ENCODE data around the gene TRIP4. TPM values are rescaled to one million over a fixed set of nuclear protein-coding genes. Genes with fewer than 3 reads are reported as not detected.

Gene TRIP4
- total RNA-seq, 6 experiments from 2014 or later = 20.7 to 31.5 (median 29.3) TPM

DNA sequence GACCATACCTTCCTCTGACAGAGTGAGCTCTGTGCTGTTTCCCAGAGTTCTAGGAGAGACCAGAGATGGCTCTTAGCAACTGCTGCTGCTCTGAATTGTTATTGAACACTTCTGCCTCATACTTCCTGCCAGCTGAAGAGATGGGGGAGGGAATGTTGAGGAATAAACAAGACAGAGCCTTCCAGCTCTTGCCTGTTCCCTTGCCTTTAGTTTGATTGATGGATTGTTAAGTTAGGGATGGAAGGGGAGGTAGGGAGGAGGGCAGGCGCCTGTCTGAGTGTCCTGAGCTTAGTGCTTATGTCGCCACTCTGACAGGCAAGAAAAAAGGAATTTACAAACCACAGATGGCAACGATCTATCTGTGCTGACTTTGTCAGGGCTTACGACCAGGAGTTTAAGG is 115.6 kb downstream of the TRIP4 start:
- Mint-ChIP-seq H3K36me3 (ENCODE audit: low read depth) (peaks cover 15% of the 10 kb centered on the region), H3K27ac (peak overlapping the region; percentile 94), H3K4me3 (peak overlapping the region; percentile 57), H3K27me3 (ENCODE audit: insufficient read depth) (no peaks in the 10 kb centered on the region), H3K4me1 (ENCODE audit: low read depth) (peaks cover 50% of the 10 kb centered on the region), H3K9me3 (no peaks in the 10 kb centered on the region)
- TF ChIP-seq, protein P1, sequence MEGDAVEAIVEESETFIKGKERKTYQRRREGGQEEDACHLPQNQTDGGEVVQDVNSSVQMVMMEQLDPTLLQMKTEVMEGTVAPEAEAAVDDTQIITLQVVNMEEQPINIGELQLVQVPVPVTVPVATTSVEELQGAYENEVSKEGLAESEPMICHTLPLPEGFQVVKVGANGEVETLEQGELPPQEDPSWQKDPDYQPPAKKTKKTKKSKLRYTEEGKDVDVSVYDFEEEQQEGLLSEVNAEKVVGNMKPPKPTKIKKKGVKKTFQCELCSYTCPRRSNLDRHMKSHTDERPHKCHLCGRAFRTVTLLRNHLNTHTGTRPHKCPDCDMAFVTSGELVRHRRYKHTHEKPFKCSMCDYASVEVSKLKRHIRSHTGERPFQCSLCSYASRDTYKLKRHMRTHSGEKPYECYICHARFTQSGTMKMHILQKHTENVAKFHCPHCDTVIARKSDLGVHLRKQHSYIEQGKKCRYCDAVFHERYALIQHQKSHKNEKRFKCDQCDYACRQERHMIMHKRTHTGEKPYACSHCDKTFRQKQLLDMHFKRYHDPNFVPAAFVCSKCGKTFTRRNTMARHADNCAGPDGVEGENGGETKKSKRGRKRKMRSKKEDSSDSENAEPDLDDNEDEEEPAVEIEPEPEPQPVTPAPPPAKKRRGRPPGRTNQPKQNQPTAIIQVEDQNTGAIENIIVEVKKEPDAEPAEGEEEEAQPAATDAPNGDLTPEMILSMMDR (IDR thresholded peaks at IDR 0.05) = no peak
- peak; percentile 57 for DNase-seq

DNA sequence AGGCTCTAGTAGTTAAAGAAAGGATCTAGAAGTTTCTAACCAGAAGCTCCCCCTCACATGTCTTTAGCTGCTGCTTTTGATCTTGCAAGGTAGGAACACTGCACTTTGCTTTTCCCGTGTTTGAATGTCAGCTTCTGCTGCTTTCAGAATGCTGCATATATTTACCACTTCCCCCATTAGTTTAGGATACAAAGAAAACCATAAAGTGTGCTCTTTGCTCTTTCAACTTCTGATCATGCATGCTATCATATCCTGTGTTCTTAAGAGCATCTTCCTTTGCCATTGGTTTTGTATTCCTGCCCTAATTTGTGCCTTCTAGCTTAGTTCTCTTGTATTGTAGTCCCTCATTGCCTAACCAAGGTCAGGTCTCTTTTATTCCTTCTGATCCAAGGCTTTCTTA is 116.0 kb downstream of the TRIP4 start:
- no peaks in the 10 kb centered on the region for H3K9me3 Mint-ChIP-seq
- H3K36me3 Mint-ChIP-seq (ENCODE audit: low read depth) = peaks cover 15% of the 10 kb centered on the region
- peak overlapping the region; percentile 57; the same call in 1 of the 2 replicates for H3K4me3 Mint-ChIP-seq
- no peak for DNase-seq
- H3K4me1 Mint-ChIP-seq (ENCODE audit: low read depth) = peaks cover 50% of the 10 kb centered on the region
- peak overlapping the region; percentile 94 for H3K27ac Mint-ChIP-seq
- H3K27me3 Mint-ChIP-seq (ENCODE audit: insufficient read depth) = no peaks in the 10 kb centered on the region
- TF ChIP-seq, protein P1 (IDR thresholded peaks at IDR 0.05) = no peak

Other genes starting within 250 kb of the TRIP4 start
- gene SNX22, start 236.1 kb upstream of the TRIP4 start, total RNA-seq (2021; fragmentation: NEBNext Ultra II Directional; extraction: Animal tissue kit (Norgen Biotek cat#: 25700)) = under 1 TPM in 4 of 6 experiments, not detected in 2; 0.07 to 0.21 (median 0.14) TPM
- 1,000 to 10,000 TPM; 1,000 to 1,254 (median 1,048) TPM for gene PPIB, start 224.8 kb upstream of the TRIP4 start, total RNA-seq (2021; fragmentation: NEBNext Ultra II Directional; extraction: Animal tissue kit (Norgen Biotek cat#: 25700))
- 10 to 100 TPM; 16.4 to 20.5 (median 18.6) TPM for gene CSNK1G1, start 31.7 kb upstream of the TRIP4 start, total RNA-seq (2021; fragmentation: NEBNext Ultra II Directional; extraction: Animal tissue kit (Norgen Biotek cat#: 25700))
- gene PCLAF, start 6.4 kb upstream of the TRIP4 start, total RNA-seq (2021; fragmentation: NEBNext Ultra II Directional; extraction: Animal tissue kit (Norgen Biotek cat#: 25700)) = 10 to 100 TPM; 23.8 to 67.2 (median 55.5) TPM
- gene ZNF609, start 72.7 kb downstream of the TRIP4 start, total RNA-seq (2021; fragmentation: NEBNext Ultra II Directional; extraction: Animal tissue kit (Norgen Biotek cat#: 25700)) = 10 to 100 TPM; 19.7 to 22.1 (median 20.4) TPM

Data from HFFc6 (cell line).